GM18526 (cell line): ENCODE data around the gene STIM1.
A peak's percentile ranks its signal among the peaks of the same experiment; 100 is the strongest.

Source experiments
- POLR2A ChIP-seq: IDR thresholded peaks from 3 replicates; pipeline ENCODE4 v1.6.1; 2011; ENCODE audit not compliant: insufficient read length; ENCODE audit errors: extremely low read depth

Gene STIM1

DNA sequence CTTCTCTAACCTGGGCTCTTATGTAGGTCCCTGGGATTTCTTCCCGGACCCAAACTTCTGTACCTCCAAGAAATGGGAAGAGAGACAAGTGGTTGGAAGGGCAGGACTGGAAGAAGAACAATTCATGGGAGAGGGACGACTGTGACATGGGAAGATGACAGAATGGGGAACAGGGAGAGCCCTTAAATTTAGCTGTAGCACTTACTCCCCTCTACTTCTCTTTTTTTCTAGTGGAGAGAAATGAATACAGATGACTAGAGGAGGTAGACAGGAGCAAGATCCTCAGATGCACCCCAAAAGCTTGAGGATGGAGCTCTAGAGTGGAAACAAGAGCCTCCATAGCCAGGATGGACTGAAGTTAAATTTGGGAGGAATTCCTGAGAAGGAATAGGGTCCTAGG, 17.0 kb upstream of the STIM1 start:
- no peak for TF ChIP-seq POLR2A

DNA sequence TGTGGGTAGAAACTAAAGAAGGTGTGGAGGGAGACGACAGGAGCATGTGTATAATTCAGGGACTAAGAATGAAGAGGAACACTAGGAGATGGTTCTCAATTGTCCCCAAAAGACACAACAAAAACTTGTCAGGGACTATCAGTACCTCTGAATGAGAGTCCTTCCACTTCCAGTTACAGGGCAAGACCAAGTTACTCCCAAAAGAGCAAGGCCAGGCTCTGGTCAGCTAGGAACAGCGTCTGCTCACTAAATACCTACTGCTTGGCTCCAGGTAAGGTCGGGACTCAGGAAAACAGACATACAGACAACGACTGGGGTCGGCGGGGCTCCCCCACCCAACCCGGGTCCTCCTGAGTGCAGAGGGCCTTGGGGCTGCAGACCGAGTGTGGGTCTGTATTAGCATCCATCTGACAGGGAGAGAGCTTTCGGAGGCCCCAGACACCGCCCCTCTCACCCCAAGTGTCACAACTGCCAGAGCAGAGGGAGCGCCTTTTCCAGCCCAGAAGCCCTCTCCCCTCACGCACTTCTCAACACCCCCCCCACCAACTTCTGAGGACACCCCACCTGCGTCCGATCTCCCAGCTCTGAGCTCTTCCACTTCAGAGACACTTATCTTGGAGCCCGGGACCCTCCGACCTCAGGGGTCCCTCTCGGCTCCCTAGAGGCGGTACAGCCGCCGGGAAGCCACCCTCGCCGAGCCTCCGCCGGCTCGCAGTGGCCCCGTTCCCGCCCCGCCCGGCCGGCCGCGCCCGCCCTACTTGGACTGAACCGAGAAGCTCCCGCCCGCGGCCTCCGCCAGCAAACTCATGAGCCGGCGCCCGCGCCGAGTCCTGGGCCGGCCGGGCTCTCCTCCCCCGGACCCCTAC, 15.2 kb upstream of the STIM1 start:
- TF ChIP-seq POLR2A: no peak

DNA sequence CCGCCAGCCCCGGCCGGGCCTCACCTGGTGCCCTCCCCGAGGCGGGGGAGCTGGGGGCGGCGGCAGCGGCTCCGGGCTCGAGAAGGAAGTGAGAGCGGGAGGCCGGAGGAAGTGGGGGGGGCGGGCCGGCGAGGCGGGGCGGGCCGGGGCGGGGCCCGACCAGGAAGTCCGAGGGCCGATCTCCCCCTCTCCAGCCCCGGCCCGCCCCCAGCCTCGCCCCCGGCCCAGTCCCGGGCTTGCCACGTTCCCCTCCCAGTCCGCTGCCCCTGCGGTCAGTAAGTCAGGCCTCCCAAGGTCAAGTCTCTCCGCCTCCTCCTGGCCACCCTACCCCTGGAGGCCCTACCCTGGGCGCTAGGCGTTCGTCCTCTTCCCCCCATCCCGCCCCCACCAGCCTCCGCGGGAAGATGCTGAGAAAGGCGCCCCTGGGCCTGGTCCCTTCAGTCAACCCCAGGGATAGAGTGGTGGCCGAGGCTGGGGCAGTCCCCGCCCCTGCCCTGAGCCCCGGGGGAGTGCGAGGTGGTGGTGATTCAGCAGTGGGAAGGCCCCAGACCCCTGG, 14.5 kb upstream of the STIM1 start, which contains the start of gene RHOG:
Gene RHOG (minus strand): TSS at position 90 of the 556 bp plus-strand sequence. CDS start 12,821 bp downstream, outside the sequence.
- peak; percentile 62 for TF ChIP-seq POLR2A

DNA sequence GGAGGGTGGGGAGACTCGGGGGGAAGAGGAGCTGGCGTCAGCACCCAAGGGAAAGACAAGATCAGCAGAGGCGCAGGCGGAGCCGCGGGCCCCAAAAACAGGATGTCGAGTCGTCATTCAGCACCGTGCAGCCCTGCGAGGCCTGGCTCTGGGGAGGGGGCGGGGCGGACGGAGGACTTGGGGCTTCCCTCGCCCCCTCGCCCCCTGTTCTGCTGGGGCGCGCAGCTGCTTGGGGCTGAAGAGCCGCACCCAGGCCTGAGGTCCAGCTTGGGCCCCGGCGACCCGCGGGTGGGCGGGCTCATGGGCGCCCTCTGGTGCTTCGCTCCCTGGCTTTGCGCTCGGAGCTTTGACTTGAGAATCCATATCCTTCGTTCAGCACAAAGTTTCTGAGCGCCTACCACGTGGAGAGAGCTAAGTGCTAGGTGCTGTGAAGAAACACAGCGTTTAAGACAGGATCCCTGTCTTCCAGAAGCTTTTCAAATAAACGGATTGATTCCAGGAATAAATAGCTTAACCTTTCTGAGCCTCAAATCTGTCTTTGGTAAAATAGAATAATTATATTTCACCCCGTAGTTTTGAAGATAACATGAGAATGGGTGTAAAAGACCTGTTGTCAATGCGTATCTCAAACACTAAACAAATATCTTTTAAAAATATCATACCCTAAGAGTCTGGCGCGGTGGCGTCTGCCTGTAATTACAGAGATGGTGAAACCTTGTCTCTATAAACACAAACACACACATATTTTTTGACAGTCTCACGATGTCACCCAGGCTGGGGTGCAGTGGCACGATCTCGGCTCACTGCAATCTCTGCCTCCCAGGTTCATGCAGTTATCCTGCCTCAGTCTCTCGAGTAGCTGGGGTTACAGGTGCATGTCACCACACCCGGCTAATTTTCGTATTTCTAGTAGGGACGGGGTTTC, 13.8 kb upstream of the STIM1 start:
- peak; percentile 46 for TF ChIP-seq POLR2A

- no peak for TF ChIP-seq POLR2A
These were observed 12.1 kb upstream of the STIM1 start for GRCh38 chr11:3843326-3843725.

GRCh38 chr11:3845246-3845645, 10.2 kb upstream of the STIM1 start:
- no peak for TF ChIP-seq POLR2A

DNA sequence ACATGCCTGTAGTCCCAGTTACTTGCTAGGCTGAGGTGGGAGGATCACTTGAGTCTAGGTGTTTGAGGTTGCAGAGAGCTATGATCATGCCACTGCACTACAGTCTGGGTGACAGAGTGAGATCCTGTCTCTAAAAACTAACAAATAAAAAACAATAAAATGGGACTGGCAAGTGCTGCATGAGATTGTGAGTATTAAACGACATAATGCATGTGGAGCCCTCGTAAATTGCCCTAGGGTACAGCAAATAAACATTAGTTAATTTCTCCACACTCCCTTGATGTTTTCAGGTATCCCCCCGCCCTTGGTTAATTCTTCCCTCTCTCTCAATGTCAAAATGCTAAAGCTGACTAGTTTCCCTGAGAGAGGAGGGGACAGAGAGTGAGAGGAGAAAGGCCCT, 9.8 kb upstream of the STIM1 start:
- TF ChIP-seq POLR2A: no peak

DNA sequence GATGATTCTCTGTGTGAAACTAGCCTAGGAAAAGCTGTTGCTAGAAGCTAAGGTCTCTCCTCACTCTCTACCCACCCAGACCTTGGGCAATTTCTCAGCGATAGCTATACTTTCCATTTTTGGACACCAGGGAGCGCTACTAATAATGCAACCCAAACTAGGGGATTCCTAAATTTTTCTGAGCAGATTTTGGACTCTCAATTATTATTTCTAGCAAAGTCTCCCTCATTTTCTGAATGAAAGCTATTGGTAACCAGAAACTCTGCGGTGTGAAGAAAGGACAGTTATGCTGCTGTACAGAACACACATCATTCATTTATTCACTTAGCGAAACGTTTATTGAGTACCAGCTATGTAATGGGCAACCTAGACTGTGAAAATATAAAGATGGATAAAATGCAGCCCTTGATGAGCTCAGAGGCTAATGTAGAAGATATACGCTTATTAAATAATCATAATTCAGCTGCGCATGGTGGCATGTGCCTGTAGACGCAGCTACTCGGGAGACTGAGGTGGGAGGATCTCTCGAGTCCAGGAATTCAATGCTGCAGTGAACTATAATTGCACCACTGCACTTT, 6.1 kb upstream of the STIM1 start:
- TF ChIP-seq POLR2A: no peak

DNA sequence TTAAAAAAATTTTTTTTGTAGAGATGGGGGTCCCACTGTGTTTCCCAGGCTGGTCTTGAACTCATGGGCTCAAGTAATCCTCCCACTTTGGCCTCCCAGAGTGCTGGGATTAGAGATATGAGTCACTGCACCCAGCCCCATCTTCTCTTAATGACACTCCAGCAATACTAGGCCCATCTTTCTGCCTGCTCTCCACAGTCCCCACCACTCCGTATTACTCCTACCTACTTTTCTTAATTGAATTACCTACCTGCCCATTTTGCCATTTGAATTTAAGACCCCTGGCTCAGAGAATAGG, 2.0 kb upstream of the STIM1 start:
- no peak for TF ChIP-seq POLR2A

DNA sequence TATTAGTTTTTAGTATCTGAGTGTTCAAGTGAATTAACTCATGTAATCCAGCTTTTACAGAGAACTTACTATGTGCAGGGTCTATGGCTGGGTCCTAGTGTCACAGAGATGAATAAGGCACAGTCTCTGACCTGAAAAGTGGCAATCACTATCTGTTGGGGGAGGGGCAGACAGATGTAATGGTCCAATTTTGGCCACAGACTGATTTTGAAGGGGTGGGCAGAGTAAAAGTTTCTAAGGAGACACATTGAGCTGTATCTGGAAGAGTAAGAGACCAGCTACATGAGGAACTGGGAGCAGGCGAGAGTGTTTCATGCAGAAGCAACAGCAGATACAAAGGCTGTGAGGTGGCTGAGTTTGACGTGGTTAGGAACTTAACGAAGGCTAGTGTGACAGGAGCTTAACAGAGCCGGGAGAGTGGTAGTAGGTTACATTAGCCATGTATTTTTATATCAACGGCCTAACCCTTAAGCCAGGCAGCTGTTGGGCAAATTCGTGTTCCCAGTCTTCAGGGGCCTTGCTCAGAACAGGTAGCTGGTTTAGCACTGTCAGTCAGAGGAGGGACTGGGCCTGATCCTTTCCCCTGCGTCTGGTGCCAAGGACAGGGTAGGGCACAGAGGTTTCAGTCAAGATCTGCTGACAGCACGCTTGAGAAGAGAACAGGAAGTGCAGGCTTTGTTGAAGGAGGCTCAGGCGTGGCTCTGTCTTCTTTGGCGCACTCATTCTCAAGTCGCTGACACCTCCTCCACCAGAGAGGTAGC, 1.4 kb upstream of the STIM1 start:
- no peak for TF ChIP-seq POLR2A

DNA sequence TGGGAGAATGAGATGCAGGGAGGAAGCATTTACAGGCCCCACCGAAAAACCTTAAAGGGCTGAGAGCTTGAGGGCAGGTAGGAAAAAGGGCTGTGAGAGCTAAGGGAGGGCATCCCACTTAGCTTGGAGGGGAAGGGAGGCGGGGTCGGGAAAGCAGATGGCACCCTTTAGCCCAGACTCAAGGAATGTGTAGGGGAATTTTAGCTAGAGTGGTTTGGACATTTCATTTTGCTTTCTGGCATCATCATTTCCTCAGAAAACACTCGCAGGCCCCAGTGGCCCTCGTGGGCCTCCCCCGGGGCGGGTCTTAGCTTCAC, 846 bp upstream of the STIM1 start:
- TF ChIP-seq POLR2A: no peak

DNA sequence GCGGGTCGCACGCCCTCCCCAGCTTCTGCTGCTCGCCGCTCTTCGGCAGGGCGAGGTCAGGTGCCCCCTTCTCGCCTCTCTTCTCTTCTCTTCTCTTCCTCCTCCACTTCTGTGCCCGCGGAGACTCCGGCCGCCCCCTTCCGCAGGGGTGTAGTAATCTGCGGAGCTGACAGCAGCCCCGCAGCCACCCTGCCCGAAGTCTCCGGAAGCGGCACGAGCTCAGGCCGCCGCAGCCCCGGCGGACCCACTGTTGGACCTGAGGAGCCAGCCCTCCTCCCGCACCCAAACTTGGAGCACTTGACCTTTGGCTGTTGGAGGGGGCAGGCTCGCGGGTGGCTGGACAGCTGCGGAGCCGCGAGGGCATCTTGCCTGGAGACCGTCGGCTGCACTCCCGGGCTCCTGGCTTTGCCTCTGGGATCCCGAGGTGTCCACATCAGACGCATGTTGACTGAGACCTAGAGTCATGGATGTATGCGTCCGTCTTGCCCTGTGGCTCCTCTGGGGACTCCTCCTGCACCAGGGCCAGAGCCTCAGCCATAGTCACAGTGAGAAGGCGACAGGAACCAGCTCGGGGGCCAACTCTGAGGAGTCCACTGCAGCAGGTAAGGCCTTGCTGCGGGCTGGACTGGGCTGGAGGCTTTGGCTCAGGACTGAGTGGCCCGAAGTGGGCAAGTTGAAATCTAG, 486 bp downstream of the STIM1 start:
- no peak for TF ChIP-seq POLR2A

DNA sequence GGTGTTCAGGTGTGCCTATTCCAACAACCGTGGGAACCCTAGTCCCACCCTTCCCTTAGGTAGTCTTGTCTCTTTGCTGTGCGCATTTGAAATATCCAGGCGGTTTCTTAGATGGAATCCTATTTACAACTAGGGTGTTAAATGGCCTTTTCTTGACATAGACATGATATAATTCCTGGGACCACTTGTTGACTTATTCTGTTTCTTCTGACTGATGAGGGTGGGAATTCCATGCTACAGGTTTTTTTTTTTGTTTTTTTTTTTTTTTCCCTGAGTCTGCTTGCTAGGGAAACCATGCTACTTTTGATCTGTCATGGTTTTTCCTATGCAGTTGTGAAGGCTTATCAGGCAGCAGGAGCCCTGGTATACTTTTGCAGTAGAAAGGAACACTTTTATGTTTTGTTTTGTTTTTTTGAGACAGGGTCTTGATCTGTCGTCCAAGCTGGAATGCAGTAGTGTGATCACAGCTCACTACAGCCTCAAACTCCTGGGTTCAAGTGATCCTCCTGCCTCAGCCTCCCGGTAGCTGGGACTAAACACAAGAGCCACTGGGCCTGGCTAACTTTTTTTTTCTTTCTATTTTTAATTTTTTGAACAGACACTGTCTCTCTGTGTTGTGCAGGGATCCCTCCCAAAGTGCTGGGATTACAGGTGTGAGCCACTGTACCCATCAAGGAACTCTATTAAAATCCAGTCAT, 1.5 kb downstream of the STIM1 start:
- no peak for TF ChIP-seq POLR2A

DNA sequence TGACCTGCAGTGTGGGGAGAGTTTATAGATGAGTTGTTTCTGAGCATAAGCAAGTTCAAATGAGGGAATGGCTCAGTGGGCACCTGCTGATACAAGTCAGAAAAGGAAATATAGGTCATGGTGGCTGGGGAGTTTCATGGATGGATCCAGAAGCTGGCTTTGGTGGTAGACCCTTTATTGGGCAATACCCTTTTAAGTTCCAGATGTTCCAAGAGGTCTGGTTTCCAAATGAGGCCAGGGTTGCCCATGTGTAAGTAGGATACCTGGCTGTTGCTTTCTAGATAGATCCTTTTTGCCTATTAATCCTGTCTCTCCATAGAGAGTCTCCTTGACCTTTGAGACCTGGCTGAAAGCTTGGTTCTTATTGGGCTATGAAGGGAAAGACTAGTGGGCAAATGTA, 2.2 kb downstream of the STIM1 start:
- no peak for TF ChIP-seq POLR2A
